Measurements from ENCODE around the gene TXNRD2. TPM values are rescaled to one million over a fixed set of nuclear protein-coding genes. Genes with fewer than 3 reads are reported as not detected.
"Not testable (repeated sequence)": the region's sequence is repeated elsewhere in the genome, so short reads cannot be mapped to it uniquely, and the experiment has no call there.

TXNRD2 gene
- polyA plus RNA-seq, 1 donor from 2014 or later, result 17.3 TPM

DNA sequence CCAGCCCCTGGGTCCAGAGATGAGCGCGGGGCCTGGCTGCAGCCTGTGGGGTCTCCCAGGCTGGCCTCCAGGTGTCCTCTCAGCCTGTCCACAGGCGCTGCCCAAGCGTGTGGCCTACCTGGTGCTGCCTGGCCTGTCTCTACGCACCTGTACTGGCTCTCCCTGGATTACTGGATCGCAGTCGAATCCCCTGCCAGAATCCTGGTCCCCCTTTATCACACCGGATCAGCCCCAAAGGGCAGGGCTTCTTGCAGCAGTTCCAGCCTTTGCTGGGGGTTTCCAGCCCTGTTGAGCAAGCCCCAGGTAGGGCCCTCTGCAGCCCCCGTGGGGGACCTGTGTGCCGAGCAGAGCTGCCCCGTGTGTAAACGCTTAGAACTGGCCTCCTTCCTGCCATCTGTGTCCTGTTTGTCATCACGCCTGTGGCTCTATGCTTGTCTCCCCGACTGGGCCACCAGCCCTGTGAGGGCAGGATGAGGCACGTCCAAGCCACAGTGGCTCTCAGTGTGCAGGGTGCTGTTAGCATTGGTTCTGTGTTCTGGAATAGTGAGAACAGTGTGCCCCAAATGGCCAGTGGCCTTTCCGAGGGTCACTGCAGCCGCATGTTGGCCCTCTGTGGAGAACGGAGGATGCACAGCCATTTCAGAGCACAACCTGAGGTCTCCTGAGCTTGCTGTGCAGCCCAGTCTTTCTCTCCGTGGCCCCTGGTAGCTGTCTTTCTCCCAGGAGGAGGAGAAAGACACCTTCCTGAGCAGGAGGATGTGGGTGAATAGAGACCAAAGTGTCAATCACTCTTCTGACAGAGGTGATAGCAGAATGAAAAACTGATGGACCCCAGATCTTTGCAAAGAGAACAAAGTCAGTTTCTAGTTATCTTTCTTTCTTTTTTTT lies 13.9 kb upstream of the TXNRD2 start:
- Mint-ChIP-seq H3K9me3 (no peaks in the 10 kb centered on the region), H3K27me3 (no peaks in the 10 kb centered on the region), H3K36me3 (no peaks in the 10 kb centered on the region), H3K4me1 (peaks cover 3 to 7% (median 5%) of the 10 kb centered on the region in 3 donors), H3K4me3 (no peak overlapping the region), H3K27ac (no peak overlapping the region)

DNA sequence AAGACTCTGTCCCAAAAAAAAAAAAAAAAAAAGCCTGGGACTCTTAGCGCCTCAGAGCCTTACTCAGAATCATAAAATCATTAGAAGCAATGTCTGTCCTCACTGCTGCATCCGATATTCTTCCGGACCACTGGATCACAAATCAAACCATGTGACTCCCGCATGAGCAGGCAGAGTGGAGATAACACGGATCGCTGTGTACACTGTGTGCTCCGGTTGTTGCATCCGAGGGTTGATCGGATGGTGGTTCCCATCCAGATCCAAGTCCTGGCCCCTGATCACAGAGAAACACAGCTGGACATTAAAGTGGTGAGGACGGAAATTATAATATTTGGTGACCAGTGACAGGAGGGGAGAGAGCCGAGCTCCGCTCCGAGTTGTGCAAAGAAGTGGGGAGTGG lies 9.7 kb upstream of the TXNRD2 start:
- peaks cover 13 to 18% (median 14%) of the 10 kb centered on the region in 3 donors for H3K4me1 Mint-ChIP-seq
- H3K36me3 Mint-ChIP-seq, result no peaks in the 10 kb centered on the region
- no peaks in the 10 kb centered on the region for H3K9me3 Mint-ChIP-seq
- no peak overlapping the region for H3K27ac Mint-ChIP-seq
- no peak overlapping the region for H3K4me3 Mint-ChIP-seq
- no peaks in the 10 kb centered on the region for H3K27me3 Mint-ChIP-seq

DNA sequence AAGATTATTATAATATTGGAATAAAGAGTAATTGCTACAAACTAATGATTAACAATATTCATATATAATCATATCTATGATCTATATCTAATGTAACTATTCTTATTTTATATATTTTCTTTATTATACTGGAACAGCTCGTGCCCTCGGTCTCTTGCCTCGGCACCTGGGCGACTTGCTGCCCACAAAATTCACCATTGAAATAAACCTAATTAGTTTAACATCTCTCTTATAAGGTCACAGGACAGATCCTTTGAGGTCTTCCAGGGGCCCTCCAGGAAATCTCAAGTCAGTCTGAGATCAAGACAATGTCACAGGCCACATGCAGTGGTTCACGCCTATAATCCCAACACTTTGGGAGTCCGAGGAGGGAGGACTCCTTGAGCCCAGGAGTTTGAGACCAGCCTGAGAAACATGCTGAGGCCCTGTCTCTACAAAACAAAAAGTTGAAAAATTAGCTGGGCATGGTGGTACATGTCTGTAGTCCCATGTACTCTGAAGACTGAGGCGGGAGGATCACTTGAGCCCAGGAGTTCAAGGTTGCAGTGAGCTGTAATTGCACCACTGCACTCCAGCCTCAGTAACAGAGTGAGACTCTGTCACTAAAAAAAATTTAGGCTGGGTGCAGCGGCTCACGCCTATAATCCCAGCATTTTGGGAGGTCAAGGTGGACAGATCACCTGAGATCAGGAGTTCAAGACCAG lies 6.6 kb upstream of the TXNRD2 start:
- H3K4me3 Mint-ChIP-seq, result no peak overlapping the region
- no peaks in the 10 kb centered on the region for H3K27me3 Mint-ChIP-seq
- no peak overlapping the region for H3K27ac Mint-ChIP-seq
- H3K4me1 Mint-ChIP-seq, result peaks cover 16 to 29% (median 20%) of the 10 kb centered on the region in 3 donors
- no peaks in the 10 kb centered on the region for H3K36me3 Mint-ChIP-seq
- no peaks in the 10 kb centered on the region for H3K9me3 Mint-ChIP-seq

DNA sequence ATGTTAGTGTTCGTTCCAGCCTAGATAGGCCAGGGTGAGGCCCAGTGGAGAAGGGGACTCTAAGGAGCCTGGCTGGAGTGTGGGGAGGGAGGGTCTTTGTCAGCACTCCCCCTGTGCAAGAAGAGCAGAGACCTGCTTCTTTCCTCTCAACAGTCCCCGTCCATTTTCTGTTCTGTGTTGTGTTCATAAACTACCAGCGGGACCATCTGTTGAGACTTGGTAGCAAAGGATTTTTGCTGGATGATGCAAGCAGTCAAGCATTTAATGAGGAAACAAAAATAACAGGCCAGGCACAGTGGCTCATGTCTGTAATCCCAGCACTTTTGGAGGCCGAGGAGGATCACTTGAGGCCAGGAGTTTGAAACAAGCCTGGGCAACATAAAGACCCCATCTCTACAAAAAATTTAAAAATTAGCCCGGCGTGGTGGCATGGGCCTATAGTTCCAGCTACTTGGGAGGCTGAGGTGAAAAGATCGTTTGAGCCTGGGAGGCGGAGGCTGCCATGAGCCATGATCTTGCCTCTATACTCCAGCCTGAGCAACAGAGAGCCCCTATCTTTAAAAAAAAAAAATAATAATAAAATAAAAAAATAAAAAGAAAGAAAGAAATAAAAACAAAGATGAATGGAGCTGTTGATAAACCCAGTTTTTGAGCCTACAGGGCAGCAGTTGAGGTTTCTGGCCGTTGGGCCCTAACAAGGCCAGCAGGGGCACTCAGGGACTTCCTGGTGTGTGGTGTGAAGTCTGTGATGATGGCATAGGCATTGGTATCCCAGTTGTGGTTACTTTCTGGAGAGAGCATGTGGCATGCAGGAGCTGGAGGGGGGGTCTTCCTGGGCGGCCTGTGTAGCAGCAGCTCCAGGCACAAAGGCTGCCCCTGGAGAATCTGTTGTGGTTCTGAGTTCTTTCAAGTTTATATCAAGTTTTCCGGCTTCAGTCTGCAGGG lies 1.7 kb upstream of the TXNRD2 start:
- H3K27me3 Mint-ChIP-seq, result no peaks in the 10 kb centered on the region
- H3K4me3 Mint-ChIP-seq, result peak overlapping the region; percentile 85 to 97 (median 95)
- H3K27ac Mint-ChIP-seq, result peak overlapping the region; percentile 90 to 96 (median 92)
- H3K4me1 Mint-ChIP-seq, result peaks cover 28 to 40% (median 37%) of the 10 kb centered on the region in 3 donors
- H3K36me3 Mint-ChIP-seq, result no peaks in the 10 kb centered on the region
- no peaks in the 10 kb centered on the region for H3K9me3 Mint-ChIP-seq

DNA sequence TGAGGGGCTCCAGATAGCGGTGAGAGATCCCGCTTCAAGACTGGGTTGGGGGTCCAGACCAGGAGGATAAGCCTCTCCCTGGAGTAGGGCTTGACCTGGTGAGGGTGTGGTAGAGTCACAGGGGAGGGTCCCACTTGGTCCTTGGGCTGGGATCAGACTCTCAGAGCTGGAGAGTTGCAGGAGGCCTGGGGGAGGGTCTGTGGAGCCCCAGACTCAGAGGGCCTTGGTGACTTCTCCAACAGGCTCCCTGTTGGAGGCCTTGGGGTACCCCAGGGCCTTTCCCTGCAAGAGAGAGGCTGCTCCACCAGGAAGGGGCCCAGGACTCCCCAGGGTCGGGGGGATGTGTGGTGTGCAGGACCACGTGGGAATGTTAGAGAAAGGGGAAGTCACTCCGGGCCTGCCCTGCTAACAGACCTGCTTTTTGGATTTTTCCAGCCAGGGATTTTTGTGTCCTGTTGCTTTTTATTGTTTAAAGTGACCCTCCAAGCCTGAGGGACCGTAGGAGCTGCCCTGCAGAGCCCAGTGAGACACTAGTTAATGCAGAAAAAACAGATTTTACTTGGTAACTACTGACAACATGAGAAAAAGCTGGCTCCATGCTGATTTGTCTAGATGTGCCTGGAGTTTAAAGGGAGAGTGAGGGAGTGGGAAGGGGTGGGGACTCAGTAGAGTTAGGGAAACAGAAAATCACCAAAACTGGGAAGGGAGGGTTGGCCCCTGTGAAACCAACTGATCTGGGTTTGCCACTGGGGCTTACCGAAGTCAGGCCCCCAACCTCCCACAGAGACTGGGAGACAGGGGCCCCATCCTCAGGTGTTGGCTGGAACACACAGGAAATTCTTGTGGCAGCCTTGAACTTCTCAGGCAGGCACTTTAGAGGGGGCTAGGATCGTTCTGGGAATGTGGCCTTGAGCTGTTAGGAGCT lies 801 bp upstream of the TXNRD2 start:
- Mint-ChIP-seq H3K36me3 (peaks cover 3% of the 10 kb centered on the region), H3K4me3 (peak overlapping the region; percentile 85 to 97 (median 95)), H3K27me3 (no peaks in the 10 kb centered on the region), H3K4me1 (peaks cover 24 to 36% (median 36%) of the 10 kb centered on the region in 3 donors), H3K27ac (peak overlapping the region; percentile 90 to 96 (median 92)), H3K9me3 (no peaks in the 10 kb centered on the region)

DNA sequence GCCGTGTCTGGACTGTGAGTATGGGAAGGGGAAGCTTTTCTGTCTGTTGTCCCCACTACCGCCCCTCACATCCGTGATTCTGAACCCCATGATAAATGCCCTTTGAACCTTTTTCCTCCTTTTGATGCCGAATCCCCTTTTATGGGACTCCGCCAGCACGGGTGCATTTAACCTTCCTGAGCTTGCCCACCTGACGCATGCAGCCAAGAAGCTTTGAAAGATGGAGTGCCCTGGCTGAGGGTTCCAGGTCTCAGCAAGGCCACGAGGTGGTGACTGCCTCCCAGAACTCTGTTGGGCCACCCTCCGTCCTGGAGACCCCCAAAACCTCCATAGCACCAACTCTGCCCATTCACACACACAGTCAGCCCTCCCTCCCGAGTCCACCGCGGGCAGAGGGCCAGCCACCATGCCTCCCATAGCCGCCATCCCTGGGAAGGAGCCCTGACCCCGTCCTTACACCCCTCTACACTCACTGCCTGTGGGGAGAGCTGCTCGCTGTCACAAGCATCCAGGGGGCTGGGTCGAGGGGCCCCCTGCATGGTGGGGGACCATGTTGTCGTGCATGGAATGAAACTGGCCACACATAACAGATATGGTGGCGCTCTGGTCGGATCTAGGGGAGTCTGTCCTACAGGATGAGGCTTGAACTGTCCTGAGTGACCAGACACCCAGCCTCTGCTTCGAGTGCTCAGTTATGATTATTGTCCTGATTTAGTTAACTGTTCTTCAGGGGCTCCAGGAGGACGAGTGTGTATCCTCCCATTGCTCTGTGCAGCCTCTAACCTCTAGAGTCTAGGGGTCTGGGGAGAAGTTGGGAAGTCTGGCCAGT lies 868 bp downstream of the TXNRD2 start:
- Mint-ChIP-seq H3K36me3 (peaks cover 10% of the 10 kb centered on the region), H3K4me1 (peaks cover 19 to 30% (median 25%) of the 10 kb centered on the region in 3 donors), H3K9me3 (peaks cover under 1 to 10% (median 3%) of the 10 kb centered on the region in 3 donors), H3K27me3 (no peaks in the 10 kb centered on the region), H3K27ac (peak overlapping the region in 2 of 3 donors; percentile 90 to 96), H3K4me3 (peak overlapping the region; percentile 85 to 97 (median 95))

DNA sequence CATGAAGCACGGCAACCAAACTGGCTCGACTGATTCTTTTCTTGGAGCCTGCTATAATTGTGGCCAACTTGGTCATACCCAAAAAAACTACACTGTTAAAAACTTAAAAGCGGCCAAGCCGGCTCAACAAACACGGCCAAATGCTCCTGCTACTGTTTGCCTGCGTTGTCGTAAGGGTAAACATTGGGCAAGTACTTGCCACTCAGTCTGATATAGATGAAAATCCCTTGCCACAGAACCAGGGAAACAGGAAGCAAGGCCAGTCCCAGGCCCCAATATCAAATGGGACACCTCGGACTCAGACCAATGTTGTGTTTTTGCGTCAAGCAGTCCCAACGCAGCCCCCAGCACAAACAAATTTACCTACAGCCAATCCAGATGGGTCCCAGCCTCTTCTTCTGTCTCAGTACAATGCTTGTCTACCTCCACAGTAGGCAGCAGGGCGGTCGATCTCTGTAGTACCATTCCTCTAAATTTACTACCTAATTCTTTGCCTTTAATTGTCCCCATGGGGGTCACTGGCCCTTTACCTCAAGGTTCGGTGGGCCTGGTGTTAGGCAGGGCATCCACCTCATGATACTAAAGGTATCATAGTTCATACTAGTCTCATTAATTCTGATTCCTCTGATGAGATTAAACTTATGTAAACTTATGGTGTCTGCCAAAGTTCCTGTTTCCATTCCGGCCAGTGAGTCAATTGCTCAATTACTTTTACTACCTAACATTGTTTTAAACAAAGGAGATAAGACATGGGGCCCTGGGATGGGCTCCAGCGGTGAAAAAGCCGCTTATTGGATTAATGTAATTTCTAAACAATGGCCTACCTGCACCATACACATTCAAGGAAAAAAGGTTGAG lies 3.8 kb downstream of the TXNRD2 start:
- Mint-ChIP-seq H3K4me1 (peaks cover 10 to 13% (median 11%) of the 10 kb centered on the region in 3 donors), H3K36me3 (peaks cover 14% of the 10 kb centered on the region), H3K4me3 (peak overlapping the region in 2 of 4 donors; percentile 28 to 94), H3K9me3 (peaks cover 2 to 20% (median 3%) of the 10 kb centered on the region in 3 donors), H3K27ac (peak overlapping the region in 1 of 3 donors; percentile 25), H3K27me3 (no peaks in the 10 kb centered on the region)

DNA sequence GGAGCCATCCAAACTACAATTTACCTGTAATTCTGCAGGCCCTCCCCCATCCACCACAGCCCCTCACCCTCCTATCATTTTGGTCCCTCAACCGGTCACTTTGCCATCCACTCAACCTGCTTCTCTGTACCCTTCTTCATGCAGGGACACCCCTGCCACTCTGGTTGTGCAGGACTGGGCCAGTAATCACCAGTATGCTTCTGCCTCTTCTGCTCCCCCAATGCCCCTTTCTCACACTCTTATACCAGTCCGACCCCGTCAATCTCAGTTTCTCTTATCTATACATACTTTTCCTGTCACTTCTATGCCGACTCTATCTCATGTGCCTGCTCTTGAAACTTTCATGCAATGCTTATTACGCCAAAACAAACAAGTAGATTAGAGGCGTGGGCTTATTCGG lies 5.1 kb downstream of the TXNRD2 start:
- Mint-ChIP-seq H3K4me3 (no peak overlapping the region), H3K4me1 (peaks cover 4 to 7% (median 5%) of the 10 kb centered on the region in 3 donors), H3K36me3 (peaks cover 14% of the 10 kb centered on the region), H3K27me3 (no peaks in the 10 kb centered on the region), H3K9me3 (peaks cover 2 to 20% (median 3%) of the 10 kb centered on the region in 3 donors), H3K27ac (no peak overlapping the region)

DNA sequence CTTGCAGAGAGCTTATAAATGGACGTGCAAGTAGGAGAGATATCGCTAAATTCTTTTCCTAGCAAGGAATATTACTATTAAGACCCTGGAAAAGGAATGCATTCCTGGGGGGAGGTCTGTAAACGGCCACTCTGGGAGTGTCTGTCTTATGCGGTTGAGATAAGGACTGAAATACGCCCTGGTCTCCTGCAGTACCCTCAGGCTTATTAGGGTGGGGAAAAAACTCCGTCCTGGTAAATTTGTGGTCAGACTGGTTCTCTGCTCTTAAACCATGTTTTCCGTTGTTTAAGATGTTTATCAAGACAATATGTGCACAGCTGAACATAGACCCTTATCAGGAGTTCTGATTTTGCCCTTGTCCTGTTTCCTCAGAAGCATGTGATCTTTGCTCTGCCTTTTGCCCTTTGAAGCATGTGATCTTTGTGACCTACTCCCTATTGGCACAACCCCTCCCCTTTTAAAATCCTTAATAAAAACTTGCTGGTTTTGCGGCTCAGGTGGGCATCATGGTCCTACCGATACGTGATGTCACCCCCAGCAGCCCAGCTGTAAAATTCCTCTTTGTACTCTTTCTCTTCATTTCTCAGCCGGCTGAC lies 6.4 kb downstream of the TXNRD2 start:
- peak overlapping the region in 1 of 4 donors; percentile 23 for H3K4me3 Mint-ChIP-seq
- not testable (repeated sequence) for H3K27ac Mint-ChIP-seq, H3K4me1 Mint-ChIP-seq, H3K27me3 Mint-ChIP-seq
- H3K36me3 Mint-ChIP-seq, result peaks cover 15% of the 10 kb centered on the region
- peaks cover 2 to 20% (median 3%) of the 10 kb centered on the region in 3 donors for H3K9me3 Mint-ChIP-seq

DNA sequence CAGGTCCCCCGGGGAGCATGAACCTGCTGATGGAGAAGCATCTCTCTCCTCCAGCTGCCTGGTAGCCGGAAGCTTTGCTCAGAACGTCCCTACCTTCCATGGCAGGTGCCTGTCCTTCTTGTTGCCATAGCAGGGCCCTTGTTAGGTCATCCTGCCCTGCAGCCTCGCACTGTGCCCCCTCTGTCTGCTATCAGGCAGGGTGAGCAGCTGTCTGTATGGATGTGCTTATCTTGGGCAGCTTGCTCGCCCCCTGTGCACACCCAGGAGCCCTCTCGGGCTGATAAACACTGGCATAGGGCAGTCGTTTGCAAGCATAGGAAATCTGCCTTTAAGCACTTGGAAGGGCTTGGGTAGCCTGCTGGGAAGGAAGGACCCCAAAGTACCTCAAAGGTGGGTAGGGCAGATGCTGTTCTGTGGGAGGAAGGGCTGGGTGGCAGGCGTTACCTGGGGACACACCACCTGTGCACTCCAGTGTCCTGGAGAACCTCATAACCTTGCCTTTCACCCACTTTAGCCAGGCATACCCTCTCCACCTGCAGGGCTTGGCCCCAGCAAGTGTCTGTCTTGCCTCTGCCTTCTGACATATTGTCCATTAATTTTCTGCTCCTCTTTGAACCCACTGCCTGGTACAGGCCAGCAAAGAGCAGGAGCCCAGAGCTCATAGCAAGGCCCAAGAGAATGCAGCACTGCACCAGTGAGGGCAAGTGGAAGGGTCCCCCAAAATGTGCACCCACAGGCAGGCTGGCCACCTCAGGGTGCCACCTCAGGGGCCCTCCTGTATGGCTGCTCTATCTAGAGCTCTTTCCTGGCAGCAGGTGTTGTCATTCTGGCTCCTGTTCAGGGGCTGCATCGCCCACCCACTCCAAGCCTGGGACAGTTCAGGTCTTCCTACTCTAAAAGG lies 8.0 kb downstream of the TXNRD2 start:
- H3K36me3 Mint-ChIP-seq, result peaks cover 16% of the 10 kb centered on the region
- no peak overlapping the region for H3K27ac Mint-ChIP-seq

More for the DNA sequence above, 8.0 kb downstream of the TXNRD2 start:
- H3K27me3 Mint-ChIP-seq, result no peaks in the 10 kb centered on the region
- peaks cover 0 to 2% (median 0%) of the 10 kb centered on the region in 3 donors for H3K4me1 Mint-ChIP-seq
- H3K9me3 Mint-ChIP-seq, result peaks cover 2 to 20% (median 3%) of the 10 kb centered on the region in 3 donors
- H3K4me3 Mint-ChIP-seq, result peak overlapping the region in 1 of 4 donors; percentile 28
